K562 (cell line): ENCODE data around the gene DCST1. TPM values are rescaled to one million over a fixed set of nuclear protein-coding genes. Genes with fewer than 3 reads are reported as not detected.

Experiments used
- KAT8 ChIP-seq: fragments of 450-650 bp; IDR thresholded peaks from 2 replicates; pipeline ENCODE4 v1.6.1; 2016; ENCODE audit warnings: low read depth, mild to moderate bottlenecking
- MITF ChIP-seq: IDR thresholded peaks from 2 replicates; pipeline ENCODE4 v1.6.1; 2014; ENCODE audit warnings: antibody characterized with exemption
- MXD1 ChIP-seq: fragments of 250-450 bp; sonication (Bioruptor Pico); IDR thresholded peaks from 2 replicates; pipeline ENCODE4 v1.8.0; 2021; ENCODE audit warnings: borderline replicate concordance, mild to moderate bottlenecking, moderate library complexity; ENCODE audit not compliant: poor library complexity, severe bottlenecking
- STAT5A ChIP-seq: IDR thresholded peaks from 2 replicates; pipeline ENCODE4 v1.6.1; 2012; ENCODE audit warnings: low read length, inconsistent platforms, borderline replicate concordance
- TAF9B ChIP-seq: fragments of 450-650 bp; IDR thresholded peaks from 2 replicates; pipeline ENCODE4 v1.6.1; 2018; ENCODE audit warnings: mild to moderate bottlenecking; ENCODE audit not compliant: partially characterized antibody
- ZBTB12 ChIP-seq: fragments of 250-450 bp; sonication (Bioruptor Pico); IDR thresholded peaks from 2 replicates; pipeline ENCODE4 v1.4.0; 2020
- ZBTB40 ChIP-seq, 2 experiments: fragments of 450-650 bp in 1 of 2; sonication (generic) in 1 of 2; formaldehyde crosslinking in 1 of 2; IDR thresholded peaks; 2 replicates each; pipeline versions ENCODE4 v1.7.1 to v1.9.0; 2016 to 2022; ENCODE audit warnings: inconsistent platforms in 1 of 2, mild to moderate bottlenecking in 1 of 2, missing genetic modification reagents in 1 of 2
- ZC3H4 ChIP-seq: sonication (generic); formaldehyde crosslinking; IDR thresholded peaks from 2 replicates; pipeline ENCODE4 v1.9.0; 2021; ENCODE audit warnings: missing genetic modification reagents, borderline replicate concordance
- ZMIZ1 ChIP-seq, 2 experiments: fragments of 150-350 bp in 1 of 2; IDR thresholded peaks; 2 replicates each; pipeline ENCODE4 v1.6.1; 2012 to 2016; ENCODE audit warnings: low read depth in 2 of 2, low read length in 2 of 2, mild to moderate bottlenecking in 1 of 2, moderate library complexity in 1 of 2
- polyA plus RNA-seq, 8 experiments: library from polyadenylated mRNA; depleted of rRNA in 4 of 8; stranded (reverse) in 5 of 8; unstranded in 3 of 8; fragments of >200 nt; fragmentation: Nextera tagmentation in 2 of 8; fragmentation: Illumina TruSeq in 1 of 8; extraction: Ambion mirVana in 2 of 8; extraction: Trizol in 1 of 8; gene quantifications; 2 replicates each; pipeline versions ENCODE4 v1.2.1 to v1.2.3, GENCODE V29; 2011 to 2014; ENCODE audit warnings: inconsistent platforms in 1 of 8, missing spikeins in 1 of 8
- total RNA-seq, 7 experiments: library from RNA; depleted of rRNA in 6 of 7; stranded (reverse); fragments of >200 nt in 6 of 7; fragmentation: Illumina TruSeq in 2 of 7; extraction: Trizol in 2 of 7; gene quantifications; 2 replicates each; pipeline versions ENCODE4 v1.2.1 to v1.2.3, GENCODE V29; 2011 to 2021; ENCODE audit warnings: low replicate concordance in 1 of 7

Gene DCST1
- total and polyA plus RNA-seq, 9 of the 15 experiments (the other 6 are each of a cell fraction or from before 2014, with no cell fraction given), result not detected

GRCh38 chr1:155000726-155001424 lies 32.7 kb upstream of the DCST1 start (continued):
- TF ChIP-seq ZBTB40 (IDR thresholded peaks at IDR 0.05) (peak; percentile 64), ZBTB40 (CRISPR knock-in tag; IDR thresholded peaks at IDR 0.05) (no peak), ZMIZ1 (IDR thresholded peaks at IDR 0.05; ENCODE audit: low read depth in 2 of 2, low read length in 2 of 2) (no peak), MXD1 (CRISPR knock-in tag) (no peak), KAT8 (no peak), TAF9B (peak; percentile 89), ZC3H4 (CRISPR knock-in tag) (no peak), MITF (no peak), ZBTB12 (no peak), STAT5A (no peak; the same call in 1 of the 2 replicates)
